GM19193 (cell line): Measurements from ENCODE around the gene BHLHE40.

Experiments
- POLR2A ChIP-seq: IDR thresholded peaks from 4 replicates; pipeline ENCODE4 v1.6.1; 2011; ENCODE audit not compliant: insufficient read depth, insufficient read length; ENCODE audit errors: extremely low read depth

BHLHE40 gene

GRCh38 chr3:4950948-4951347 is 28.3 kb upstream of the BHLHE40 start:
- no peak for TF ChIP-seq POLR2A

DNA sequence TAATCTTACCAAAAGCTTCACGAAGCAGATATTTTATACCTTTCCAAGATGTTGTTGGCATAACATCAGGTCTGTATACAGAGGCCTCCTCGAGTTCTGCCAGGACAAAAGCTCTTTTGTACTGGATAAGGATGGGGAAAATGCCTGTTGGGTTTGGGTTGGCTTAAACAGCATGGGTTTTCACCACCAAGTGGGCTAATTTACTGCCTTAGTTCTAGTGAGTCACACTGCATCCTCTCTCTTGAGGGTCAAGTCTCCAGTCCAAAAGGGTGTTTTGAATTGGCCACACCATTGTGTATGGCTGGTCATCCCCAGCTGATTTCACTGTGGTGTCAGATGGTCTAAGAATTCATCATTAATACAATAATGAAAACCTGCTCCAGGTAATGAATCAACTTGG is 26.1 kb upstream of the BHLHE40 start:
- TF ChIP-seq POLR2A: no peak

DNA sequence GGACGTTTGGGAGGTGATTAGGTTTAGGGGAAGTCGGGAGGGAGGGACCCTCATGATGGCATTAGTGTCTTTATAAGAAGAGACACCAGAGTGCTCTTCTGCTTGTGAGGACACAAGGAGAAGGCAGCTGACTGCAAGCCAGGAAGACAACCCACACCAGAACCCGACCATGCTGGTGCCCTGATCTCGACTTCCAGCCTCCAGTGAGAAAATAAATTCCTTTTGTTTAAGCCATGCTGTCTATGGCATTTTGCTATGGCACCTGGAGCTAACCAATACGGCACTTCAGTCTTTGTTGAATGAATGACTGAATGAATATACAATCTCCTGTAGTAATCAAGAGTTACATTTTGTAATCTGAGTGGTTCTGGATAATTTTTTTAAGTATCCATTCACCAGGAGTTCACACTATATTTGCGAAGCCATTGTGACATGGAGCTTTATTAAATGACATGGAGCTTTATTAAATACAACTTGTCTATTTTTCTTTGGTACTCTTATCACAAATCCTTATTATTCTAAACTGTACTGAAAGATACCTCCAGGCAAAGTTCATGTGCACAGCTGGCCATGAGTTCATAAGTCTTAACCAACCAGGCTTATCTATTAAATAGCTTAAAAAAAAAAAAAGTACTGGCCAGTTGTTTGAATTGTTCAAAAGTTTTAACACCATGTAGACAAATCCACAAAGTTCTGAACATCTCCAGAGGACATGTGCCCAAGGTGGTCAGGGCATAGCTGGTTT is 24.8 kb upstream of the BHLHE40 start:
- no peak for TF ChIP-seq POLR2A

DNA sequence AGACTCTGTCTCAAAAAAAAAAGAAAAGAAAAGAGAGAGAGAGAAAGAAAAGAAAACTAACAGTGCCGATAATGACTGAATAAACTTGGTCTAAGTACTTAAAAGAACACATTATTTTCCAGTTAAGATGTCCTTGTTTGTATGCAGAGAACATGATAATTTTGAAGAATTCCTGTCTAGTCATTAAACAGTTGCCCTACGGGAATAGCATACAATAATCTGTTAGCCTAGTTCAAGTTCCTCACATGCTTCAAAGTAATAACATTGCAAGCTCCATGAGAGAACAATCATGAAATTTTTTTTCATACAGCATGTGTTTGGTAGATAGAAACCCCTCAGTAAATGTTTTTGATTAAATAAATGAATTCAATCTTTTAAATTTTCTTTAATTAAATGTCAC is 23.1 kb upstream of the BHLHE40 start:
- TF ChIP-seq POLR2A: no peak

- TF ChIP-seq POLR2A: no peak
These were observed 22.5 kb upstream of the BHLHE40 start for GRCh38 chr3:4956738-4957137.

DNA sequence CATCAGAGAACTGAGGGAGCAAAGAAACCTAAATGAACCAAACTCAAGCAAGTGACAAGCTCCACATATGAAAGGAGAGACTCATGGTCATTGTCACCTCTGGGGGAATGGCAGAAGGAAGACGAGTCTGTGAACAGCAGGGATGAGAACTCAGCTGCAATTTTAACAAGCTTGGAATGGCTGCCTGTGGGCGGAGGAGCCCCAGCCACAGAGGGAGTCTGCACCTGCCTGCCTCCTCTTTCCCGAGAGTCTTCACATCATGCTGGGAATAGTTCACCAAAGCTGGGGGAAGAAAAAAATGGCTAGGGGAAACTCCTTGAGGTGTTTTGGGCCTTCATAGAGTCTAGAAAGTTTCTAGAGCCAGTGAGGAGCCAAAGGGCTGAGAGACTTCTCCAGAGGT is 21.3 kb upstream of the BHLHE40 start:
- TF ChIP-seq POLR2A: no peak

DNA sequence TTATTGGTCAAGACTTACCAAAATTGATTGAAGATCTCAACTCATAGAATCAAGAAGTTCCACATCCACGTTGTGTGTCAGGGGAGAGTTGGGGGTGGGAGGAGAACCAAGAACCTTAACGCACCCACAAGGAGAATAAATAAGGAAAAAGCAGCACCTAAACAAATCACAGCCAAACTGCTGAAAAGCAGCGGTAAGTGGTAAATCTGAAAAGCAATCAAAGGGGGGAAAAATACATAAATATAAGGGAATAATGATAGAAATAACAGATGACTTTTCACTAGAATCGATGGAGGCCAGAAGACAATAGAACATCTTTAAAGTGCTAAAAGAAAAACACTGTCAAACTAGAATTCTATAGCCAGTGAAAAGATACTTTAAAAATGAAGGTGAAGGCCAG is 20.1 kb upstream of the BHLHE40 start:
- no peak for TF ChIP-seq POLR2A

DNA sequence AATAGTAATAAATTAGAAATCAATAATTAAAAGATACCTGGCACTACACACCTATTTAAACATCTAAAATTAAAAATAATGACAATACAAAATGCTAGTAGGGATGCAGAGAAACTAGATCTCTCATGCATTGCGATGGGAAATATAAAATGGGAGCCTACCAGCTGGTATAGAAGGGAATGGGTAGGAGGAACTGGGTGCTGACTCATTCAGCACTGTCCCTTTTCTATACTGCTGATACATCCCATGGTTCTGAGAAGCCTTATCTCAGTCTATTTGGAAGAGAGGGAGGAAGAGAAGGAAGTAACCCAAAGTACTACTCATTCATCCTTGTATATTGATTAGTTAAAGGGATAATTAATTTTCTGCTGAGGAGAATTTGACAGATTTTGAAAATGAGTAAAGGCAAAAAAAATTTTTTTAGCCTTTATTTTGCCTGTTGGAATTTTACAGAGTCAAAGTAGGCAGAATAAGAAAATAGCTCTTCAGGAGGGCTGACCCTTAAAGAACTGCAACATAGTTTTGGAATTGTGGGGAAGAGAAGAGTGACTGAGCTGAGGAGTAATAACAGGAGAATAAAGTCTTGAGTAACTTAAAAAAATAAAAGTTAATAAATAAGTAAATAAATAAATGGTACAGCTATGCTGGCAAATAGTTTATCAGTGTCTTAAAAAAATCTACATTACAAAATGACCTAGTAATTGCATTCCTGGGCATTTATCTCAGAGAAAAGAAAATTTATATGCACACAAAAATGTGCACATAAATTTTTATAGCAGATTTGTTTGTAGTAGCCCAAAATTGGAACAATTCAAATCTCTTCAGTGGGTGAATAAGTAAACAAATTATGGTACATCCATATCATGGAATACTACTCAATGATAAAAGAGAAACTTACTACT is 15.3 kb upstream of the BHLHE40 start:
- TF ChIP-seq POLR2A: no peak

- no peak for TF ChIP-seq POLR2A
These were observed 7.4 kb upstream of the BHLHE40 start for GRCh38 chr3:4971838-4972237.

DNA sequence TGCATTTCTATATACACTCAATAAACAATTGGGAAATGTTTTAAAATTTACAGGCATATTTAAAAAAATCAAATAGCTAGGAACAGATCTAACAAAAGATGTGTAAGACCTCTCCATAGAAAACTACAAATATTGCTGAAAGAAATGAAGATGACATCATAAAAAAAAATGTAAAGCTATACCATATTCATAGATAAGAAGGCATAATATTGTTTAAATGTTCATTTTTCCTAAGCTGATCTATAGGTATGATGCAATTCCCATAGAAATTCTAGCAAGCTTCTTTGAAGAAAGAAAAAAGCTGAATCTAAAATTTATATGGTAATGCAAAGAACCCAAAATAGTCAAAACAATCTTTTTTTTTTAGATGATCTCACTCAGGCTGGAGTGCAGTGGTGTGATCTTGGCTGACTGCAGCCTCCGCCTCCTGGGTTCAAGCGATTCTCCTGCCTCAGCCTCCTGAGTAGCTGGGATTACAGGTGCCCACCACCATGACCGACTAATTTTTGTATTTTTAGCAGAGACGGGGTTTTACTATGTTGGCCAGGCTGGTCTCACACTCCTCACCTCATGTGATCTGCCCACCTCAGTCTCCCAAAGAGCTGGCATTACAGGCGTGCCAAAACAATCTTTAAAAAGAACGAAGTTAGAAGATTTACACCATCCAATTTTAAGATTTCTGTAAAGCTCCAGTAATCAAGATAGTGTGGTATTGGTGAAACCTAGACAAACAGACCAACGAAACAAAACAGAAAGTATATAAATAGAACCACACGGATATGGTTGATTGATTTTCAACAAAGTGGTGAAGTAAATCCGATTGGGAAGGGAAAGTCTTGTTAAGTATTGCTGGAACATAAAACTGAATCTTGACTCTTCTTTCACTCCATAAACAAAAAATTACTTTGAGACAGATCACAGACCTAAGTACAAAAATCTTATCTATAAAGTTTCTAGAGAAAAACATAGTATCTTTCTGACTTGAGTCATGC is 6.3 kb upstream of the BHLHE40 start:
- TF ChIP-seq POLR2A: no peak

GRCh38 chr3:4974154-4974553 is 5.1 kb upstream of the BHLHE40 start:
- no peak for TF ChIP-seq POLR2A

DNA sequence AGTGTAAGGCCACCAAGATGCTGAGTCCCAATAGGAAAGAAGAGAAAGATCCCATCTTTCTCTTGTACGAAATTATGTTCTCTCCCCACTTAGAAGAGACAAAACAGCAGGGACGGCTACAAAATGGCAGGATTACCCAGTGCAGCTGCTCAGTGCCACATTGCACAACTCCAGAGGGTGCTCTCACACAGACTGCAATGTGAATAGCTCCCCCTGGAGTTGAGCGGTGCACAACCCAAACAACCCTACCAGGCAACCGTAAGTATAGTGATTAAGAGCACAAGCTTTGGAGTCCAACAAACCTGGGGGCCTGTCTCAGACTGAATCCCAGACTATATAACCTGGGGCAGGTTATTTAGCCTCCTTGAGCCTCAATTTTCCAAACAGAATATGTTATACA is 3.1 kb upstream of the BHLHE40 start:
- TF ChIP-seq POLR2A: no peak

GRCh38 chr3:4977001-4977852 is 2.0 kb upstream of the BHLHE40 start:
- peak; percentile 51 for TF ChIP-seq POLR2A

DNA sequence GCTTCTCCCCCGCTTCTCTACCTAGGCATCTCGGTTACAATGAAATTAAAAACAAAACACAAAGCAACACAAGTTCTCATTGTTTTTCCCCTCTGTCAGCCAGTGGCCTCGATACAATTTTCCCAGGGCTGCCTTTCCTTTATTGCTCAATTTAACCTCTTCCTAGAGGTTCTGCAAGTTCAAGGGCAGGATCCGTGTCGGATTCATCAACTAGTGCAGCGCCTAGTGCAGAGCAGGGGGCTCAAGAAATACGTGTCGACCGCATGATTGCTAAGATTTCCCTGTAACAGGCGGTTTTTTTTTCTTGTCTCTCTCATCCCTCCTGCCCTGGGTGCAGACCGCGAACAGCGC is 1.4 kb upstream of the BHLHE40 start:
- TF ChIP-seq POLR2A: no peak

GRCh38 chr3:4978204-4978965 is 852 bp upstream of the BHLHE40 start:
- peak; percentile 83 for TF ChIP-seq POLR2A
